ENCODE results near the gene UBE2Q1.

- TF ChIP-seq CTCF (conservative IDR thresholded peaks at IDR 0.05) (no peak), EZH2 (IDR thresholded peaks at IDR 0.05; ENCODE audit: low read depth) (no peak)
Observed at GRCh38 chr1:154586231-154586630, 27.8 kb upstream of the UBE2Q1 start.

Measured in PC-9 (cell line).